GM19467 (cell line): ENCODE data around the gene DHX58.

Experiments used
- ATAC-seq: cut with Tn5 transposase; IDR thresholded peaks from one replicate; pipeline ENCODE4 v1.9.1; 2021; ENCODE audit warnings: mild to moderate bottlenecking, moderate library complexity; ENCODE audit not compliant: unreplicated experiment

DHX58 gene

DNA sequence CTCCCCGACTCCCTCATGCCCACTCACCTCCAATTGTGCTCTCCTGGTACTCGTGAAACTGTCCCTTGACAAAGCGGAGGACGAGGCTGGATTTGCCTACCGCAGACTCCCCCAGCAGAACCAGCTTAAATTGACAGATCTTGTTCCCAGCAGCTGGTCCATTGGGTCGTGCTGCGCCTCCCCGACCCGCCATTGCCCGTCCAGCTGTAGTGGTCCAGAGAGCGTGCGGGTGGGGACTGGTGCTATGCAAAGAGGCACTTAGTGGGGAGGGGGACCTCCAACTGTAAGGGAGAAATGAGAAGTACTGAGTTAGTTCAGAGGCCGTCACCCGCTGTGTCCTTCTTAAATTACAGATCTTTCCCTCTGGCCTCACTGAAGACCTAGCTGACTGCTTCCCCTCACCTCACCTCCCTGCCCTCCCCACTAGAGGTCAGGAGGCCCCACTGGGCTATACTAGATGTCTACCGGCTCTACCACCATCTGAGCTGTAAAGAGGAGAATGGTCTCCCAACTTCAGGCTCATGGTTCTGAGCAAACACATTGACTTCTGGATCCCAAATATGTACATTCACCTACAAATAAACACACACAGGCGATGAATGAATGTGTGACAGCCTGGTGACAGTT, 17.9 kb upstream of the DHX58 start:
- ATAC-seq = no peak

GRCh38 chr17:42129109-42129837, 16.8 kb upstream of the DHX58 start:
- no peak for ATAC-seq

DNA sequence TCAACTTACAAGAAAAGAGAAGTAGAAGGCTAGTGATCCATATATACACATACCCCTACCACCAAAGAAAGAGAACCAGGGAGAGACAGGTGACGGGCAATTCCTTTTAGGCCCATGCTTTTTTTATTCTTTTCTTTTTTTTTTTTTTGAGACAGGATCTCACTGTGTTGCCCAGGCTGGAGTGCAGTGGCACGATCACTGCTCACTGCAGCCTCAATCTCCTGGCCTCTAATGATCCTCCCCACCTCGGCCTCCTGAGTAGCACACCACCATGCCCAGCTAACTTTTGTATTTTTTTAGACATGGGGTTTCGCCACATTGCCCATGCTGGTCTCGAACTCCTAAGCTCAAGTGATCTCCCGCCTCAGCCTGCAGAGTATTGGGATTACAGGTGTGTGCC, 14.9 kb upstream of the DHX58 start:
- ATAC-seq = no peak

DNA sequence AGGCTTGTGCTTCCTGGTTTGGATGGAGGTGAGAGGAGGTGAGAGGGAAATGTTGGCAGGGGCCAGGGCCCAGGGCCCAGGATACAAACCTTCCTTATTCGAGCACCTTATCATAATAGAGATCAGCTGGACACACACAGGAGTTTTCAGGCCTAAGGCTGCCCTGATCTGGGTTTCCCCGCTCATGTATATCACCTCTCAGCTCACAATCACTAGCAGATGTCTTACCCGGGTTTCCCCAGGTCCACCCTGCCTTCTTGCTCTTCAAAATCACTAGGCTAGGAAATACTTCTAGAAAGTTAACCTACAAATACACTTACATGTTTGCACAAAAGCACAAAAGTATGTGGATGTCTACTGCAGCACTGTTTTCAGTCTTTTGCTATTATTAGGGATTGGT, 14.3 kb upstream of the DHX58 start:
- no peak for ATAC-seq

- ATAC-seq = no peak
These were observed 13.1 kb upstream of the DHX58 start for GRCh38 chr17:42125565-42125964.

GRCh38 chr17:42124256-42124655, 11.7 kb upstream of the DHX58 start:
- ATAC-seq = no peak

- no peak for ATAC-seq
These were observed 10.1 kb upstream of the DHX58 start, which contains the start of gene HSPB9 for GRCh38 chr17:42122371-42123303. TSS of gene HSPB9 (plus strand) at chr17:42122804. CDS start at chr17:42122851, 47 bp downstream.

DNA sequence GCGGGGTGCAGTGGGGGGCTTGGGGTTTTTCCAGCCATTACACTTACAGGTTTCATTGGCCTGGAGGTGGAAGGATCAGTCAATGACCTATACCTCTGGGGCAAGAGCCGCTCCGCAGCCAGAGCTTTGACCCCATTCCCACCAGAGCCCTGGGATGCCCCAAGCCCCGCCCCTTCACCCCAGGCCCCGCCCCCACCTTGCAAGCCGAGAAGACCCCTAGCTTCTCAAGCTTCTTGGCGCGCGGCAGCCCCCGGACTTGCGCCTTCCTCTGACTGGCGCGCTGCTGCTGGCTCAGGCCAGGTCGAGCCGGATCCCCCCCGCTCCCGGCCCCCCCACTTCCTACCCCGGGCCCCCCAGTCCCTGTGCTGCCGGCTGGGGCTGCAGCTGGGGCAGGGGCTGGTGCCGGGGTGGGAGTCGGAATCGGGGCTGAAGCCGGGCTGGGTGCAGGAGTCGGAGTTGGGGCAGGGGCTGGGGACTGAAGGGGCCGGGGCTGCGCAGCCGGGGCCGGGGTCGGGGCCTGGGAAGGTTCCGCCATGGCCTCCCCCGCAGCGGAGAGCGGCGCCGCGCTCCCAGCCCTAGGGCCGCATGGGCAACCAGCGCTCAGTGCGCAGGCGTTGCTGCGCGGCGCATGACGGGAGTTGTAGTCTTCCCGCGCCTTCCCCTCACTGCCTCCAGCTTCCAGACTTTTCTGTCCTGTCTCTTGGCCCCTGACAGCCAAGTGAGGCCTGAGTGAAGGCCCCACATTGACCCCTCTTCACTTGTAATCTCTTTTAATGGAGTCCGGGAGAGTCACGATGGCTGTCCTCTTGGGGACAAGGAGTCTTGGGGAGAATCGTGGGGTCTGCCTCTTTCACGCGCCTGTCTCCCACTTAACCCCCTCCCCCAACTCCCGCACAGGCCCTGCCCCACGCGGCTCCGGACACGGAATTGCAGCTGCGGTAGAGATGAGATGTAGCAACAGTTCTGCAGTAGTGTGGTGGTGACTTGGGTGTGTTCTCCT, 8.6 kb upstream of the DHX58 start, which contains the start of gene KAT2A:
Gene KAT2A, minus strand, starts transcription at position 598 of the 1,000 bp plus-strand sequence. Its CDS starts 63 bp downstream, at position 535.
- peak; percentile 65 for ATAC-seq

- ATAC-seq = no peak
These were observed 7.8 kb upstream of the DHX58 start for GRCh38 chr17:42120161-42120769.

DNA sequence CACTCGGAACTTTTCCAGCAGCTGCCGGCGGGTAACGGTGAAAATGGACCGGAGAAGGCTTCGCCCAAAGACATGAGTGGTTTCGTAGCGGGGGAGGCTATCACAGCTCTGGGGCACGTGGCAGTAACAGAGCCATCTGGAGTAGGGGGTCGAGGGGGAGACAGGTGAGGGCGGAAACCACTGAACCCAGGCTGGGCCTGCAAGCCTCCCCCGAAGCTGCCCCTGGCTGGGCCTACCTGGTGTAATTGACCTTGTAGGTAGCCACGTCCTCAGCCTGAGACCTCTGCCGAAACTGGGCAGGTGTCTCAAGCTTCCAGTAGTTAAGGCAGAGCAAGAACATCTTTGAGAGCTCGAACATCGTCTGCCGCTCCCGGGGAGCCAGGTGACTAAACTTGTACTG, 6.8 kb upstream of the DHX58 start:
- ATAC-seq = no peak

DNA sequence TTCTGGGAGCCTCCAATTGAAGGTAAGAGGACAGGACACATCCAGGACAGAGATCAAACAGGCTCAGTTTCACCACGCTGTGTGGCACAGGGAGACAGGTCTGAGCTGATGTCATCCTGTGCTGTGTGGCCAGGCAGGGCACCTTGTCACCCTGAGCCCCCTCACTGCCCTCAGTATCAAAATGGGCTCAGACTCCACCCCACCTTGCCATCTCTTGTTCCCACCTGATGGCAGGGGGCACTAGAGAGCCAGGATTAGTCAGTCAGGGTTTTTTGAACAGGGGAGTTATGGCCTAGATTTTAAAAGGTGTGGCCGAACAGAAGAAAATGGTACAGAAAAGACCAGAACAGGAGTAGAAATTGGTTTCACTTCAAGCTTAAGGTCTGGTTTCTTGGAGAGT, 6.0 kb upstream of the DHX58 start:
- no peak for ATAC-seq

DNA sequence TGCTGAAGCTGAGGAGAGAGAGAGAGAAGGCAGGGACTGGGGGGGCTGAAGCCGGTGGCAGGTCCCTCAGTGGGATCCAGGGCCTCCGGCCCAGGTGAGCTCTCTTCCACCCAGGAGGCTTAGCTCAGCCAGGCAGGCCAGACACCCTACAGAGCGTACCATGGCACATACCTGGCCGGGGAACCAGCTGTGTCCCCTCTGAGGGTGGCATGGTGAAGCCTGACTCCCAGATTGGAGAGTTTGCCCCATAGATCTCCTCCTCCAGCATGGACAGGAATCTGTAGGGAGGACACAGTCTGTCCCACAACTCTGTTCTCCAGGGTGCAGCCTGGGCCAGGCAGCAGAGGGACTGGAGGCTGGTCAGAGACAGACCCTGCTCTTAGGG, 5.6 kb upstream of the DHX58 start:
- no peak for ATAC-seq

DNA sequence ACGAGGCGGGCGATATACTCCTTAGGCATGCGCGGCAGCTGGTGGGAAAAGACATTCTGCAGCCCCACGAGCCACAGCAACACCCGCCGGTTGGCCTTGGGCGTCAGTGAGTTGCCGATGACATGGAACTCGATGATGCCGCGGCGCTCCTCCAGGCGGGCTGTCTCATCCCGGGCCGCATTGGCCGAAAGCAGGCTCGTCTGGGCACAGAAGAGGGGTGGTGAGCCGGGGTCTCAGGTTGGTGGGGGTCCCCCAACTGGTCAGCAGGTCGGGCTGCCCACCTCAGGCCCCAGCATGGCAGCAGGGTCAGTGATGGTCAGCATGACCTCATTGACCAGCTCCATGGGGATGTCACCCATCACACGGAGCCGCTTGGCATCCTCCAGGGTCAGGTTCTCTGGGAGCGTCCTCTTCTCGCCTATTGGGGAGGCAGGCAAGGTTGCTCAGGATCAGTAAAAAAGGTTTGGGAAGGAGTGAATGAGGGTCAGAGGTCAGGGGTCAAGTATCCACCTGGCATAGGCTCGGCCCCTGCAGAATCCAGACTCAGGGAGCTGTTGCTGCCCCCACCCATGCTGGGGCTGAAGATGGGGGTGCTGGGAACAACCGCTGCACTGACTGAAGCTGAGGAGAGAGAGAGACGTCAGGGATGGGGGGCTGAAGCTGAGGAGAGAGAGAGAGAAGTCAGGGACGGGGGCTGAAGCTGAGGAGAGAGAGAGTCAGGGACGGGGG, 5.0 kb upstream of the DHX58 start:
- no peak for ATAC-seq

- no peak for ATAC-seq
These were observed 4.3 kb upstream of the DHX58 start for GRCh38 chr17:42116705-42117396.

- no peak for ATAC-seq
These were observed 1.6 kb upstream of the DHX58 start for GRCh38 chr17:42114118-42114517.

GRCh38 chr17:42113293-42114069, 967 bp upstream of the DHX58 start:
- no peak for ATAC-seq

GRCh38 chr17:42111871-42112551, 503 bp downstream of the DHX58 start:
- ATAC-seq = no peak
